ENCODE results near the gene THEMIS2. TPM values are rescaled to one million over a fixed set of nuclear protein-coding genes. Genes with fewer than 3 reads are reported as not detected.

Gene THEMIS2
- total RNA-seq, 1 donor from 2014 or later: 0.79 TPM

- Histone ChIP-seq H3K4me2 (ENCODE audit: low read length) (no peak overlapping the region), H3K9ac (ENCODE audit: low read length) (no peak overlapping the region), H3K9me3 (ENCODE audit: insufficient read depth, low read depth, low read length) (no peaks in the 10 kb centered on the region), H3K36me3 (ENCODE audit: insufficient read depth, low read length) (no peaks in the 10 kb centered on the region), H3K4me3 (ENCODE audit: insufficient read depth, low read depth, low read length) (no peak overlapping the region), H3K27me3 (ENCODE audit: insufficient read depth, low read length) (no peaks in the 10 kb centered on the region), H4K20me1 (ENCODE audit: insufficient read depth, low read length) (no peaks in the 10 kb centered on the region), H3K4me1 (ENCODE audit: insufficient read depth, low read length) (no peaks in the 10 kb centered on the region), H3K27ac (ENCODE audit: low read depth, low read length) (no peak overlapping the region), H3K79me2 (ENCODE audit: insufficient read depth, low read length) (no peaks in the 10 kb centered on the region), H2AFZ (ENCODE audit: low read depth, low read length) (no peak overlapping the region)
- FAIRE-seq (no peak), DNase-seq (ENCODE audit: low read depth) (no peak)
- TF ChIP-seq CTCF (IDR thresholded peaks at IDR 0.05; ENCODE audit: insufficient read depth, low read depth, low read length) (no peak), EZH2 (IDR thresholded peaks at IDR 0.05; ENCODE audit: insufficient read depth, low read length) (no peak)
- no peaks in the 10 kb centered on the region for H3K9me3 Mint-ChIP-seq (ENCODE audit: unreplicated experiment)
- peaks cover 4% of the 10 kb centered on the region for H3K36me3 Mint-ChIP-seq (ENCODE audit: low read depth, unreplicated experiment)
- H3K4me1 Mint-ChIP-seq (ENCODE audit: low read depth, unreplicated experiment): no peaks in the 10 kb centered on the region
- H3K27ac Mint-ChIP-seq (ENCODE audit: unreplicated experiment): no peak overlapping the region
- H3K4me3 Mint-ChIP-seq (ENCODE audit: unreplicated experiment): no peak overlapping the region
- no peaks in the 10 kb centered on the region for H3K27me3 Mint-ChIP-seq (ENCODE audit: low read depth, unreplicated experiment)
These were observed 13.4 kb downstream of the THEMIS2 start for GRCh38 chr1:27885621-27886352.

- no peak for DNase-seq (ENCODE audit: low read depth)
- no peak for FAIRE-seq
- H3K4me1 Mint-ChIP-seq (ENCODE audit: low read depth, unreplicated experiment): no peaks in the 10 kb centered on the region
- no peak overlapping the region for H3K4me3 Mint-ChIP-seq (ENCODE audit: unreplicated experiment)
- no peak overlapping the region for H3K9ac ChIP-seq (ENCODE audit: low read length)
- H3K27me3 ChIP-seq (ENCODE audit: insufficient read depth, low read length): no peaks in the 10 kb centered on the region
- no peak overlapping the region for H3K4me2 ChIP-seq (ENCODE audit: low read length)
- no peaks in the 10 kb centered on the region for H3K27me3 Mint-ChIP-seq (ENCODE audit: low read depth, unreplicated experiment)
- no peaks in the 10 kb centered on the region for H3K9me3 Mint-ChIP-seq (ENCODE audit: unreplicated experiment)
- no peaks in the 10 kb centered on the region for H4K20me1 ChIP-seq (ENCODE audit: insufficient read depth, low read length)
- no peak overlapping the region for H3K4me3 ChIP-seq (ENCODE audit: insufficient read depth, low read depth, low read length)
- peaks cover 4% of the 10 kb centered on the region for H3K36me3 ChIP-seq (ENCODE audit: insufficient read depth, low read length)
- H3K27ac ChIP-seq (ENCODE audit: low read depth, low read length): no peak overlapping the region
- no peaks in the 10 kb centered on the region for H3K79me2 ChIP-seq (ENCODE audit: insufficient read depth, low read length)
- H2AFZ ChIP-seq (ENCODE audit: low read depth, low read length): no peak overlapping the region
- H3K9me3 ChIP-seq (ENCODE audit: insufficient read depth, low read depth, low read length): no peaks in the 10 kb centered on the region
- no peak overlapping the region for H3K27ac Mint-ChIP-seq (ENCODE audit: unreplicated experiment)
- H3K4me1 ChIP-seq (ENCODE audit: insufficient read depth, low read length): no peaks in the 10 kb centered on the region
- H3K36me3 Mint-ChIP-seq (ENCODE audit: low read depth, unreplicated experiment): peaks cover 4% of the 10 kb centered on the region
- TF ChIP-seq EZH2 (IDR thresholded peaks at IDR 0.05; ENCODE audit: insufficient read depth, low read length) (no peak), CTCF (IDR thresholded peaks at IDR 0.05; ENCODE audit: insufficient read depth, low read depth, low read length) (no peak)
These were observed 14.0 kb downstream of the THEMIS2 start for GRCh38 chr1:27886353-27886679.

DNA sequence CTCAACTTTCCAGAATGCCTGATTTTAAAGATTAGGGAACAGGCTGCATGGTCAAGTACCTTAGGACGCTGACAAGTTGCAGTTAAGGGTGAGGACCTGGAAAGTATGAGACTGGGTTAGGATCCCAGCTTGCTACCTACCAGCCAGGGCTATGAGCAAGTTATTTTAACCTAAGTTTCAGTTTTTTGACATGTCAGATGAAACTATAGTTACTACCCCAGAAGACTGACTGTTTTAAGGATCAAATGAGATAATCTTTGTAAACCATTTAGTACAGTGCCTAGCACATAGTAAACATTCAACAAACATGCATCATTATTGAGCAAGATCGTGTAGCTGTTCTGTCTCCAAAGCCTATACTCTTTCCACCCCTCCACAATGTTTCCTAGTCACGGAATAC lies 14.4 kb downstream of the THEMIS2 start:
- Histone ChIP-seq H3K36me3 (ENCODE audit: insufficient read depth, low read length) (peaks cover 5% of the 10 kb centered on the region), H3K9ac (ENCODE audit: low read length) (no peak overlapping the region), H3K27me3 (ENCODE audit: insufficient read depth, low read length) (no peaks in the 10 kb centered on the region), H3K4me1 (ENCODE audit: insufficient read depth, low read length) (no peaks in the 10 kb centered on the region), H3K79me2 (ENCODE audit: insufficient read depth, low read length) (no peaks in the 10 kb centered on the region), H3K27ac (ENCODE audit: low read depth, low read length) (no peak overlapping the region), H4K20me1 (ENCODE audit: insufficient read depth, low read length) (no peaks in the 10 kb centered on the region), H3K4me3 (ENCODE audit: insufficient read depth, low read depth, low read length) (no peak overlapping the region), H2AFZ (ENCODE audit: low read depth, low read length) (no peak overlapping the region), H3K9me3 (ENCODE audit: insufficient read depth, low read depth, low read length) (no peaks in the 10 kb centered on the region), H3K4me2 (ENCODE audit: low read length) (no peak overlapping the region)
- no peak for FAIRE-seq
- no peak for TF ChIP-seq CTCF (IDR thresholded peaks at IDR 0.05; ENCODE audit: insufficient read depth, low read depth, low read length)
- no peak for TF ChIP-seq EZH2 (IDR thresholded peaks at IDR 0.05; ENCODE audit: insufficient read depth, low read length)
- Mint-ChIP-seq H3K27me3 (ENCODE audit: low read depth, unreplicated experiment) (no peaks in the 10 kb centered on the region), H3K9me3 (ENCODE audit: unreplicated experiment) (no peaks in the 10 kb centered on the region), H3K4me1 (ENCODE audit: low read depth, unreplicated experiment) (no peaks in the 10 kb centered on the region), H3K4me3 (ENCODE audit: unreplicated experiment) (no peak overlapping the region), H3K27ac (ENCODE audit: unreplicated experiment) (no peak overlapping the region), H3K36me3 (ENCODE audit: low read depth, unreplicated experiment) (peaks cover 4% of the 10 kb centered on the region)
- no peak for DNase-seq (ENCODE audit: low read depth)
